Measurements from ENCODE around the gene CRYBA1.

DNA sequence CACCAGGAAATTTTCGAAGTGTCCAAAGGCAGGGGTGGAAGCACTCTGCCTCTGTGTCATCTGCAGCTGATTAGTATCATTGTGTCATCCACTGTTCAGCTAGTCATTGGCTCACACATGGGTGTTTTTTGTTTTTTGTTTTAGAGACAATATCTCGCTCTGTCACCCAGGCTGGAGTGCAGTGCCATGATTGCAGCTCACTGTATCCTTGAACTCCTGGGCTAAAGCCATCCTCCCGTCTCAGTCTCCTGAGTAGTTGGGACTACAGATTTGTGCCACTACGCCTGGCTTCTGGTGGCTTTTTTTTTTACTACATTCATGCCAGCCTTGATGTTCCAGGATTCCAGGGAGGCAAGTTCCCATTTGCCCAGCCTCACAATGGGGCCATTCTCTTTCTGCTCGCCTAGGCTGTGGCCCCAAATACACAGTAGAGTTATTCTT lies 34.0 kb upstream of the CRYBA1 start:
- TF ChIP-seq POLR2A (IDR thresholded peaks at IDR 0.05) (no peak), CTCF (IDR thresholded peaks at IDR 0.05) (no peak), POLR2AphosphoS5 (IDR thresholded peaks at IDR 0.05) (no peak), EP300 (IDR thresholded peaks at IDR 0.05; ENCODE audit: low read depth) (no peak)
